ENCODE results near the gene UNC5C.

GRCh38 chr4:95549246-95550114 is 707 bp upstream of the UNC5C start:
- no peak for TF ChIP-seq CTCF (IDR thresholded peaks at IDR 0.05)
- TF ChIP-seq POLR2A (IDR thresholded peaks at IDR 0.05) = no peak
